ENCODE results near the gene COG6.
A peak's percentile ranks its signal among the peaks of the same experiment; 100 is the strongest.

The COG6 gene

DNA sequence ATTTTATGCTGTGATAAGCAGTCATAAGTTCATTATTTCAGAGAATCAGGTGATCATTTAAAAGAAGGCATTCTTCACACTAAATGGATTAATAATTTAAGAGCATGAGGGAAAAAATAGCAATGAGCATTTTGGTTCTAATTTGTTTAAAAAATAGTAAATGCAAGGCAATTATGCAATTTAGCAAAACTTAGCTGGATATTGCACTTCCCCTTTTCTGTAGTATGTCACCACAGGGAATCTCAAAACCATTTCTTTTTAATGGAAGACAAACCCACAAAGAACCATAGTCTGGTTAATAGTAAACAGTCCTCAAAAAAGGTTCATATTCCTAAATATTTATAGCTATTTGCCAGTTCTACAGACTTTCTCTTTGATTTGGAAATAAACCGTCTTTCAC lies 30.2 kb downstream of the COG6 start:
- peaks cover 3 to 31% (median 18%) of the 10 kb centered on the region in 4 experiments for H3K36me3 ChIP-seq (ENCODE audit: control insufficient read depth in 4 of 4, insufficient read depth in 4 of 4, low read length in 3 of 4)
- DNase-seq: peak in 2 of 3 donors; percentile 62 to 69
- H3K4me3 ChIP-seq (ENCODE audit: control insufficient read depth in 1 of 7, extremely low read depth in 1 of 7, insufficient read depth in 4 of 7, low read depth in 2 of 7, low read length in 6 of 7): no peak overlapping the region
- CTCF ChIA-PET: interaction anchor here (0.8 to 2.7 kb wide), 12 partner anchors 9 to 1097 kb away, joined by 3 to 11 read pairs (median 3); no protein-coding TSS in a partner anchor
- peaks cover 0 to 4% (median 0%) of the 10 kb centered on the region in 5 experiments for H3K9me3 ChIP-seq (ENCODE audit: control extremely low read depth in 1 of 5, control insufficient read depth in 4 of 5, insufficient read depth in 2 of 5, low read depth in 1 of 5, low read length in 4 of 5)
- no peak overlapping the region for H3K27ac ChIP-seq (ENCODE audit: insufficient read depth in 1 of 2, low read depth in 1 of 2, low read length in 2 of 2, poor library complexity in 1 of 2, severe bottlenecking in 2 of 2)
- WGBS (ENCODE audit: insufficient coverage): no CpG with 5 or more reads among the region's 1 CpG
- POLR2A ChIA-PET: no interaction called here
- peaks cover 0 to 16% (median 2%) of the 10 kb centered on the region in 4 experiments for H3K4me1 ChIP-seq (ENCODE audit: control extremely low read depth in 1 of 4, control insufficient read depth in 4 of 4, insufficient read depth in 4 of 4, low read length in 3 of 4)
- no peaks in the 10 kb centered on the region for H3K27me3 ChIP-seq (replicated peaks in 2 of 5; ENCODE audit: control insufficient read depth in 4 of 5, insufficient read depth in 5 of 5, low read length in 4 of 5)

- peaks cover 3 to 14% (median 11%) of the 10 kb centered on the region in 4 experiments for H3K36me3 ChIP-seq (ENCODE audit: control insufficient read depth in 4 of 4, insufficient read depth in 4 of 4, low read length in 3 of 4)
- WGBS (ENCODE audit: insufficient coverage): 45% methylated on average over 1 of the region's 3 CpGs
- peaks cover 0 to 4% (median 0%) of the 10 kb centered on the region in 5 experiments for H3K9me3 ChIP-seq (ENCODE audit: control extremely low read depth in 1 of 5, control insufficient read depth in 4 of 5, insufficient read depth in 2 of 5, low read depth in 1 of 5, low read length in 4 of 5)
- no peak overlapping the region for H3K4me3 ChIP-seq (ENCODE audit: control insufficient read depth in 1 of 7, extremely low read depth in 1 of 7, insufficient read depth in 4 of 7, low read depth in 2 of 7, low read length in 6 of 7)
- no peak overlapping the region for H3K27ac ChIP-seq (ENCODE audit: insufficient read depth in 1 of 2, low read depth in 1 of 2, low read length in 2 of 2, poor library complexity in 1 of 2, severe bottlenecking in 2 of 2)
- ChIA-PET POLR2A (no interaction called here), CTCF (no interaction called here)
- H3K27me3 ChIP-seq (replicated peaks in 2 of 5; ENCODE audit: control insufficient read depth in 4 of 5, insufficient read depth in 5 of 5, low read length in 4 of 5): no peaks in the 10 kb centered on the region
- H3K4me1 ChIP-seq (ENCODE audit: control extremely low read depth in 1 of 4, control insufficient read depth in 4 of 4, insufficient read depth in 4 of 4, low read length in 3 of 4): peaks cover 0 to 16% (median 2%) of the 10 kb centered on the region in 4 experiments
- peak in 2 of 3 donors; percentile 35 to 53 for DNase-seq
Measured at GRCh38 chr13:39688278-39688677, 32.8 kb downstream of the COG6 start.

GRCh38 chr13:39688699-39689405 lies 33.4 kb downstream of the COG6 start:
- DNase-seq: peak in 2 of 3 donors; percentile 22 to 46
- WGBS (ENCODE audit: insufficient coverage): no CpG with 5 or more reads among the region's 1 CpG
- ChIA-PET CTCF (no interaction called here), POLR2A (no interaction called here)
- Histone ChIP-seq H3K4me1 (ENCODE audit: control extremely low read depth in 1 of 4, control insufficient read depth in 4 of 4, insufficient read depth in 4 of 4, low read length in 3 of 4) (peaks cover 0 to 16% (median 2%) of the 10 kb centered on the region in 4 experiments), H3K4me3 (ENCODE audit: control insufficient read depth in 1 of 7, extremely low read depth in 1 of 7, insufficient read depth in 4 of 7, low read depth in 2 of 7, low read length in 6 of 7) (no peak overlapping the region), H3K9me3 (ENCODE audit: control extremely low read depth in 1 of 5, control insufficient read depth in 4 of 5, insufficient read depth in 2 of 5, low read depth in 1 of 5, low read length in 4 of 5) (peaks cover 0 to 4% (median 0%) of the 10 kb centered on the region in 5 experiments), H3K27ac (ENCODE audit: insufficient read depth in 1 of 2, low read depth in 1 of 2, low read length in 2 of 2, poor library complexity in 1 of 2, severe bottlenecking in 2 of 2) (no peak overlapping the region), H3K36me3 (ENCODE audit: control insufficient read depth in 4 of 4, insufficient read depth in 4 of 4, low read length in 3 of 4) (peaks cover 3 to 14% (median 11%) of the 10 kb centered on the region in 4 experiments), H3K27me3 (replicated peaks in 2 of 5; ENCODE audit: control insufficient read depth in 4 of 5, insufficient read depth in 5 of 5, low read length in 4 of 5) (no peaks in the 10 kb centered on the region)

GRCh38 chr13:39692660-39693438 lies 37.4 kb downstream of the COG6 start:
- ChIA-PET CTCF (interaction anchor here (1.1 kb wide), 1 partner anchor 9 kb away, joined by 4 read pairs; no protein-coding TSS in a partner anchor), POLR2A (interaction anchor here (0.6 kb wide), 1 partner anchor 13 kb away, joined by 4 read pairs; no protein-coding TSS in a partner anchor)
- H3K36me3 ChIP-seq (ENCODE audit: control insufficient read depth in 4 of 4, insufficient read depth in 4 of 4, low read length in 3 of 4): peaks cover 3 to 17% (median 8%) of the 10 kb centered on the region in 4 experiments
- no peaks in the 10 kb centered on the region for H3K27me3 ChIP-seq (replicated peaks in 2 of 5; ENCODE audit: control insufficient read depth in 4 of 5, insufficient read depth in 5 of 5, low read length in 4 of 5)
- peaks cover 0 to 4% (median 0%) of the 10 kb centered on the region in 5 experiments for H3K9me3 ChIP-seq (ENCODE audit: control extremely low read depth in 1 of 5, control insufficient read depth in 4 of 5, insufficient read depth in 2 of 5, low read depth in 1 of 5, low read length in 4 of 5)
- 100% methylated on average over 1 of the region's 4 CpGs for WGBS (ENCODE audit: insufficient coverage)
- H3K4me1 ChIP-seq (ENCODE audit: control extremely low read depth in 1 of 4, control insufficient read depth in 4 of 4, insufficient read depth in 4 of 4, low read length in 3 of 4): peaks cover 0 to 6% (median 0%) of the 10 kb centered on the region in 4 experiments
- H3K4me3 ChIP-seq (ENCODE audit: control insufficient read depth in 1 of 7, extremely low read depth in 1 of 7, insufficient read depth in 4 of 7, low read depth in 2 of 7, low read length in 6 of 7): no peak overlapping the region
- DNase-seq: no peak
- no peak overlapping the region for H3K27ac ChIP-seq (ENCODE audit: insufficient read depth in 1 of 2, low read depth in 1 of 2, low read length in 2 of 2, poor library complexity in 1 of 2, severe bottlenecking in 2 of 2)

GRCh38 chr13:39699274-39699673 lies 43.8 kb downstream of the COG6 start:
- Histone ChIP-seq H3K36me3 (ENCODE audit: control insufficient read depth in 4 of 4, insufficient read depth in 4 of 4, low read length in 3 of 4) (peaks cover 0 to 8% (median 3%) of the 10 kb centered on the region in 4 experiments), H3K4me3 (ENCODE audit: control insufficient read depth in 1 of 7, extremely low read depth in 1 of 7, insufficient read depth in 4 of 7, low read depth in 2 of 7, low read length in 6 of 7) (peak overlapping the region in 2 of 7 experiments; percentile 5 to 55), H3K27me3 (replicated peaks in 2 of 5; ENCODE audit: control insufficient read depth in 4 of 5, insufficient read depth in 5 of 5, low read length in 4 of 5) (no peaks in the 10 kb centered on the region), H3K4me1 (ENCODE audit: control extremely low read depth in 1 of 4, control insufficient read depth in 4 of 4, insufficient read depth in 4 of 4, low read length in 3 of 4) (peaks cover 0 to 3% (median 0%) of the 10 kb centered on the region in 4 experiments), H3K27ac (ENCODE audit: insufficient read depth in 1 of 2, low read depth in 1 of 2, low read length in 2 of 2, poor library complexity in 1 of 2, severe bottlenecking in 2 of 2) (peak overlapping the region in 1 of 2 experiments; percentile 59), H3K9me3 (ENCODE audit: control extremely low read depth in 1 of 5, control insufficient read depth in 4 of 5, insufficient read depth in 2 of 5, low read depth in 1 of 5, low read length in 4 of 5) (no peaks in the 10 kb centered on the region)
- peak in 2 of 3 donors; percentile 31 to 46 for DNase-seq
- POLR2A ChIA-PET: no interaction called here
- CTCF ChIA-PET: no interaction called here

DNA sequence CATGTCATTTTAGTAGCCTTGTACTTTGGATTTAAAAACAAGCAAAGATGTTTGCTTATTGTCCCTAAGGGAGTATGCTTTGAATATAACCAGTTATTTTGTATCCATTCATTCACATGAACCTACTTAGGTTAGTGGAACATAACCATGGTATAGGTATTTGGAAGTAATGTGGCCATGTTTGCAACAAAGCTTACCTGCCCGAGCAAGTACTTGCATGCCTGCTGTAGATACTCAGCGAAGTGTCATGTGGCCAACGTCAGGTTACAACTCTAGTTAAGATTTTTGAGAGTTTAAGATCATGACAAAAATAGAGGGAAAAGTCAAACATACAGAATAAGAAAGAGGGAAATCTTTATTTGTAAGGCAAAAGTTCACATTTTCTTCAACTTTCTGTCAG lies 57.2 kb downstream of the COG6 start:
- Histone ChIP-seq H3K9me3 (ENCODE audit: control extremely low read depth in 1 of 5, control insufficient read depth in 4 of 5, insufficient read depth in 2 of 5, low read depth in 1 of 5, low read length in 4 of 5) (peaks cover 3 to 24% (median 4%) of the 10 kb centered on the region in 5 experiments), H3K4me1 (ENCODE audit: control extremely low read depth in 1 of 4, control insufficient read depth in 4 of 4, insufficient read depth in 4 of 4, low read length in 3 of 4) (no peaks in the 10 kb centered on the region), H3K27me3 (replicated peaks in 2 of 5; ENCODE audit: control insufficient read depth in 4 of 5, insufficient read depth in 5 of 5, low read length in 4 of 5) (no peaks in the 10 kb centered on the region), H3K4me3 (ENCODE audit: control insufficient read depth in 1 of 7, extremely low read depth in 1 of 7, insufficient read depth in 4 of 7, low read depth in 2 of 7, low read length in 6 of 7) (no peak overlapping the region), H3K36me3 (ENCODE audit: control insufficient read depth in 4 of 4, insufficient read depth in 4 of 4, low read length in 3 of 4) (peaks cover 2 to 10% (median 4%) of the 10 kb centered on the region in 4 experiments), H3K27ac (ENCODE audit: insufficient read depth in 1 of 2, low read depth in 1 of 2, low read length in 2 of 2, poor library complexity in 1 of 2, severe bottlenecking in 2 of 2) (no peak overlapping the region)
- CTCF ChIA-PET: no interaction called here
- POLR2A ChIA-PET: no interaction called here
- no peak for DNase-seq
- 100% methylated on average over 3 of the region's 3 CpGs for whole genome bisulfite sequencing (ENCODE audit: insufficient coverage)

DNA sequence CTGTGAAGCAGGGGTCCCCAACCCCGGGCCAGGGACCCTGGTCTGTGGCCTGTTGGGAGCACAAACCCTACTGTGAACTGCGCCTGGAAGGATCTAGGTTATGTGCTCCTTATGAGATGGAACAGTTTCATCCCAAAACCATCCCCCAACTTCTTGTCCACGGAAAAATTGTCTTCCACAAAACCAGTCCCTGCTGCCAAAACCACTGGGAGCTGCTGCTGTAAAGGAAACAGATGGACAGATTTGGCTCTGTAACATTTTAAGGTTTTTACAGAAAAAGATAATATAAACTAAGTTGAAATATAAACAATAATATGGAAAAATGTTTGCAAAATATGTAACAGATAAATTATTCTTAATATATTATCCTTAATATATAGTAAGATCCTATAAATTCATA lies 73.7 kb downstream of the COG6 start:
- no peak overlapping the region for H3K27ac ChIP-seq (ENCODE audit: insufficient read depth in 1 of 2, low read depth in 1 of 2, low read length in 2 of 2, poor library complexity in 1 of 2, severe bottlenecking in 2 of 2)
- 100% methylated on average over 2 of the region's 3 CpGs for WGBS (ENCODE audit: insufficient coverage)
- DNase-seq: no peak

More for the DNA sequence above, 73.7 kb downstream of the COG6 start:
- Histone ChIP-seq H3K9me3 (ENCODE audit: control extremely low read depth in 1 of 5, control insufficient read depth in 4 of 5, insufficient read depth in 2 of 5, low read depth in 1 of 5, low read length in 4 of 5) (no peaks in the 10 kb centered on the region), H3K4me3 (ENCODE audit: control insufficient read depth in 1 of 7, extremely low read depth in 1 of 7, insufficient read depth in 4 of 7, low read depth in 2 of 7, low read length in 6 of 7) (no peak overlapping the region), H3K36me3 (ENCODE audit: control insufficient read depth in 4 of 4, insufficient read depth in 4 of 4, low read length in 3 of 4) (peaks cover 6 to 33% (median 14%) of the 10 kb centered on the region in 4 experiments), H3K27me3 (replicated peaks in 2 of 5; ENCODE audit: control insufficient read depth in 4 of 5, insufficient read depth in 5 of 5, low read length in 4 of 5) (no peaks in the 10 kb centered on the region), H3K4me1 (ENCODE audit: control extremely low read depth in 1 of 4, control insufficient read depth in 4 of 4, insufficient read depth in 4 of 4, low read length in 3 of 4) (no peaks in the 10 kb centered on the region)
- POLR2A ChIA-PET: no interaction called here
- CTCF ChIA-PET: no interaction called here
